H1 (cell line): ENCODE measurements around the gene KIF3B. TPM values are rescaled to one million over a fixed set of nuclear protein-coding genes. Genes with fewer than 3 reads are reported as not detected.

Experiments used
- CTCF ChIA-PET: fragments of 300-600 bp; sonication (Branson Sonifier 250); formaldehyde crosslinking; loops from one replicate; lab custom pipeline; 2021; ENCODE audit not compliant: partially characterized antibody; lab: Charles Lee
- POLR2A ChIA-PET: fragments of 300-600 bp; sonication (Branson Sonifier 250); formaldehyde crosslinking; loops from one replicate; lab custom pipeline; 2021; ENCODE audit warnings: inconsistent platforms; ENCODE audit not compliant: partially characterized antibody; lab: Charles Lee
- DNase-seq, 2 experiments: peaks; one replicate each; pipeline versions ENCODE4 v3.0.0 to v3.0.0-alpha.2; 2010 to 2022; ENCODE audit warnings: low spot score in 2 of 2, low read depth in 1 of 2, mixed read lengths in 1 of 2
- FAIRE-seq: peaks from 2 replicates; lab custom pipeline; 2011; peaks lifted over from hg19 to GRCh38; lab: Jason Lieb, UNC
- H2AFZ ChIP-seq: 2 replicates; pipeline ENCODE4 v1.8.1; 2012; ENCODE audit warnings: low read length, inconsistent platforms
- H2AK5ac ChIP-seq: 2 replicates; pipeline ENCODE4 v1.6.1; 2013; ENCODE audit warnings: low read depth, low read length
- H2BK120ac ChIP-seq: replicated peaks from 2 replicates; pipeline ENCODE3; 2013; ENCODE audit warnings: low read depth, low read length, inconsistent platforms
- H2BK12ac ChIP-seq: 2 replicates; pipeline ENCODE4 v1.6.1; 2013; ENCODE audit warnings: low read depth, low read length
- H2BK15ac ChIP-seq: 2 replicates; pipeline ENCODE4 v1.6.1; 2013; ENCODE audit warnings: low read length
- H2BK20ac ChIP-seq: 2 replicates; pipeline ENCODE4 v1.6.1; 2013; ENCODE audit warnings: low read length
- H2BK5ac ChIP-seq: 2 replicates; pipeline ENCODE4 v1.6.1; 2013; ENCODE audit warnings: low read depth, low read length
- H3K14ac ChIP-seq: 2 replicates; pipeline ENCODE4 v1.6.1; 2013; ENCODE audit warnings: inconsistent platforms; ENCODE audit not compliant: insufficient read length
- H3K18ac ChIP-seq: 2 replicates; pipeline ENCODE4 v1.6.1; 2013; ENCODE audit warnings: low read length; ENCODE audit errors: extremely low read depth
- H3K23ac ChIP-seq: 2 replicates; pipeline ENCODE4 v1.6.1; 2013; ENCODE audit warnings: inconsistent platforms; ENCODE audit not compliant: insufficient read length
- H3K23me2 ChIP-seq: 2 replicates; pipeline ENCODE4 v1.6.1; 2013; ENCODE audit warnings: low read depth, low read length
- H3K27ac ChIP-seq: 2 replicates; pipeline ENCODE4 v1.6.1; 2011; ENCODE audit warnings: low read depth, low read length, inconsistent platforms
- H3K27me3 ChIP-seq, 4 experiments: replicated peaks in 1 of 4; 1 replicate in 1 of 4; 2 replicates in 3 of 4; pipeline versions ENCODE4 v1.6.1 to v1.8.1; 2011 to 2013; ENCODE audit warnings: low read length in 3 of 4, mild to moderate bottlenecking in 3 of 4, inconsistent platforms in 2 of 4, mixed read lengths in 2 of 4, moderate library complexity in 1 of 4; ENCODE audit not compliant: control insufficient read depth in 3 of 4, insufficient read depth in 3 of 4; ENCODE audit errors: extremely low read depth in 1 of 4
- H3K36me3 ChIP-seq, 4 experiments: 2 replicates each; pipeline versions ENCODE4 v1.6.1 to v1.8.1; 2011 to 2013; ENCODE audit warnings: mild to moderate bottlenecking in 4 of 4, low read length in 3 of 4, moderate library complexity in 2 of 4, control low read depth in 1 of 4, inconsistent platforms in 1 of 4; ENCODE audit not compliant: insufficient read depth in 4 of 4, control insufficient read depth in 2 of 4
- H3K4ac ChIP-seq: replicated peaks from 2 replicates; pipeline ENCODE3; 2013; ENCODE audit warnings: low read length, low read depth, mixed read lengths, inconsistent platforms; ENCODE audit not compliant: insufficient read length
- H3K4me1 ChIP-seq, 4 experiments: replicated peaks in 1 of 4; 1 replicate in 1 of 4; 2 replicates in 3 of 4; pipeline versions ENCODE4 v1.6.1 to v1.8.1; 2011 to 2013; ENCODE audit warnings: low read length in 3 of 4, inconsistent platforms in 2 of 4, mixed read lengths in 1 of 4; ENCODE audit not compliant: insufficient read depth in 4 of 4, control insufficient read depth in 3 of 4
- H3K4me2 ChIP-seq, 2 experiments: 2 replicates each; pipeline versions ENCODE4 v1.6.1 to v1.8.1; 2011 to 2013; ENCODE audit warnings: low read depth in 2 of 2, low read length in 2 of 2, control low read depth in 1 of 2, inconsistent platforms in 1 of 2, mild to moderate bottlenecking in 1 of 2; ENCODE audit not compliant: insufficient read depth in 1 of 2
- H3K4me3 ChIP-seq, 4 experiments: fragments of 200-600, 300-600 bp in 1 of 4; sonication (generic), shearing (Covaris generic), sonication (Bioruptor Twin) in 1 of 4; 2 replicates each; pipeline versions ENCODE4 v1.5.1 to v1.8.1; 2011 to 2016; ENCODE audit warnings: low read length in 4 of 4, low read depth in 3 of 4, control low read depth in 2 of 4, inconsistent platforms in 2 of 4, mild to moderate bottlenecking in 2 of 4, mixed read lengths in 1 of 4, moderate library complexity in 1 of 4; ENCODE audit not compliant: insufficient read depth in 2 of 4; ENCODE audit errors: extremely low read depth in 1 of 4
- H3K56ac ChIP-seq: replicated peaks from 2 replicates; pipeline ENCODE3; 2013; ENCODE audit warnings: low read depth, mild to moderate bottlenecking, mixed read lengths, low read length, inconsistent platforms; ENCODE audit not compliant: insufficient read length
- H3K79me1 ChIP-seq: 2 replicates; pipeline ENCODE4 v1.6.1; 2013; ENCODE audit warnings: low read depth, low read length, control low read depth
- H3K79me2 ChIP-seq, 2 experiments: 2 replicates each; pipeline versions ENCODE4 v1.6.1 to v1.8.1; 2012 to 2013; ENCODE audit warnings: low read length in 2 of 2, mild to moderate bottlenecking in 2 of 2, inconsistent platforms in 1 of 2; ENCODE audit not compliant: insufficient read depth in 2 of 2, control insufficient read depth in 1 of 2
- H3K9ac ChIP-seq, 4 experiments: replicated peaks in 1 of 4; 1 replicate in 1 of 4; 2 replicates in 3 of 4; pipeline versions ENCODE4 v1.6.1 to v1.8.1; 2011 to 2013; ENCODE audit warnings: low read depth in 3 of 4, low read length in 3 of 4, control low read depth in 2 of 4, mild to moderate bottlenecking in 2 of 4, moderate library complexity in 2 of 4, inconsistent platforms in 1 of 4; ENCODE audit errors: extremely low read depth in 1 of 4
- H3K9me3 ChIP-seq, 2 experiments: 2 replicates each; pipeline versions ENCODE4 v1.6.1 to v1.8.1; 2012 to 2013; ENCODE audit warnings: mild to moderate bottlenecking in 2 of 2, moderate library complexity in 2 of 2, control low read depth in 1 of 2, inconsistent platforms in 1 of 2, low read depth in 1 of 2, low read length in 1 of 2, mixed read lengths in 1 of 2; ENCODE audit not compliant: insufficient read depth in 2 of 2
- H4K20me1 ChIP-seq, 2 experiments: replicated peaks in 1 of 2; 2 replicates each; pipeline versions ENCODE3 to v1.8.1; 2011 to 2013; ENCODE audit warnings: inconsistent platforms in 2 of 2, low read length in 2 of 2, mild to moderate bottlenecking in 1 of 2; ENCODE audit not compliant: insufficient read depth in 2 of 2, control insufficient read depth in 1 of 2
- H4K5ac ChIP-seq: 2 replicates; pipeline ENCODE4 v1.6.1; 2013; ENCODE audit warnings: low read length, low read depth, mixed read lengths, inconsistent platforms; ENCODE audit not compliant: insufficient read length
- H4K8ac ChIP-seq: 2 replicates; pipeline ENCODE4 v1.8.0; 2013; ENCODE audit warnings: mild to moderate bottlenecking, moderate library complexity, low read length, inconsistent platforms; ENCODE audit not compliant: insufficient read depth; ENCODE audit errors: extremely low read depth
- H4K91ac ChIP-seq: replicated peaks from 2 replicates; pipeline ENCODE3; 2013; ENCODE audit warnings: low read length, mixed read lengths, inconsistent platforms; ENCODE audit not compliant: insufficient read length
- EP300 ChIP-seq, 2 experiments: IDR thresholded peaks; 1 replicate in 1 of 2; 2 replicates in 1 of 2; pipeline ENCODE4 v1.6.1; 2011 to 2012; ENCODE audit warnings: low read depth in 2 of 2, low read length in 2 of 2, mild to moderate bottlenecking in 2 of 2, borderline replicate concordance in 1 of 2, inconsistent platforms in 1 of 2, moderate library complexity in 1 of 2
- FOSL1 ChIP-seq: IDR thresholded peaks from 2 replicates; pipeline ENCODE4 v1.6.1; 2011; ENCODE audit warnings: mild to moderate bottlenecking, low read depth, low read length, moderate library complexity; ENCODE audit not compliant: insufficient read depth
- KDM4A ChIP-seq: IDR thresholded peaks from one replicate; pipeline ENCODE4 v1.7.1; 2012; ENCODE audit warnings: low read depth, mild to moderate bottlenecking, moderate library complexity, low read length, inconsistent platforms; ENCODE audit not compliant: severe bottlenecking
- RFX5 ChIP-seq: IDR thresholded peaks from 2 replicates; pipeline ENCODE4 v1.6.1; 2011; ENCODE audit warnings: low read depth, low read length, improper control_type of control experiment, borderline replicate concordance
- RNF2 ChIP-seq: fragments of 200-900, 300-1000 bp; sonication (generic); IDR thresholded peaks from 2 replicates; pipeline ENCODE4 v1.7.1; 2016; ENCODE audit warnings: borderline replicate concordance, low read depth, mild to moderate bottlenecking, antibody characterized with exemption, low read length; ENCODE audit not compliant: poor library complexity, severe bottlenecking; ENCODE audit errors: missing control alignments
- SIN3A ChIP-seq, 2 experiments: IDR thresholded peaks in 1 of 2; conservative IDR thresholded peaks in 1 of 2; 2 replicates each; pipeline ENCODE4 v1.6.1; 2011 to 2012; ENCODE audit warnings: low read length in 2 of 2, improper control_type of control experiment in 1 of 2, low read depth in 1 of 2, mild to moderate bottlenecking in 1 of 2
- SIRT6 ChIP-seq: IDR thresholded peaks from one replicate; pipeline ENCODE4 v1.7.1; 2012; ENCODE audit warnings: low read length, inconsistent platforms
- SRF ChIP-seq: IDR thresholded peaks from 2 replicates; pipeline ENCODE4 v1.6.1; 2011; ENCODE audit warnings: mild to moderate bottlenecking, low read depth, low read length, moderate library complexity
- TCF12 ChIP-seq: IDR thresholded peaks from 2 replicates; pipeline ENCODE4 v1.6.1; 2011; ENCODE audit warnings: low read depth, mild to moderate bottlenecking, low read length
- WGBS, 2 experiments: shearing (Covaris generic) in 1 of 2; methylation state at CpG; one replicate each; pipeline versions ENCODE4 v1.1.6 to v1.1.7; 2013 to 2015; ENCODE audit warnings: low lambda C conversion rate in 2 of 2, mixed read lengths in 2 of 2, inconsistent platforms in 1 of 2, low coverage in 1 of 2, missing lambda C conversion rate in 1 of 2; ENCODE audit not compliant: insufficient replicate concordance in 2 of 2, insufficient coverage in 1 of 2, insufficient read length in 1 of 2; ENCODE audit errors: extremely low coverage in 1 of 2, missing lambda C conversion rate in 1 of 2; 5-methylcytosine and 5-hydroxymethylcytosine counted together
- polyA plus RNA-seq, 7 experiments: library from polyadenylated mRNA; depleted of rRNA in 3 of 7; stranded (reverse) in 5 of 7; unstranded in 2 of 7; fragments of >200 nt in 5 of 7; fragments of 200-250 nt in 2 of 7; gene quantifications; 1 replicate in 5 of 7; 2 replicates in 1 of 7; 4 replicates in 1 of 7; pipeline versions ENCODE4 v1.2.1 to v1.2.3, GENCODE V29; 2011 to 2013; ENCODE audit warnings: missing spikeins in 2 of 7, mixed read lengths in 2 of 7
- total RNA-seq: library from RNA; stranded (reverse); fragmentation: NEBNext Ultra II Directional; extraction: Animal tissue kit (Norgen Biotek cat#: 25700); gene quantifications from 2 replicates; pipeline ENCODE4 v1.2.1, GENCODE V29; 2021
- TF ChIP-seq, protein P1 (sequence below), 3 experiments: IDR thresholded peaks; 1 replicate in 2 of 3; 2 replicates in 1 of 3; pipeline versions ENCODE4 v1.5.1 to v1.6.1; 2011; ENCODE audit warnings: low read length in 3 of 3, mild to moderate bottlenecking in 3 of 3, inconsistent platforms in 2 of 3, low read depth in 1 of 3, moderate library complexity in 1 of 3; ENCODE audit not compliant: insufficient read depth in 1 of 3; ENCODE audit errors: control extremely low read depth in 1 of 3

KIF3B gene
- total and polyA plus RNA-seq, 2 of the 8 experiments (the other 6 are each of a cell fraction or from before 2014, with no cell fraction given), result 10.1 to 22.4 TPM

DNA sequence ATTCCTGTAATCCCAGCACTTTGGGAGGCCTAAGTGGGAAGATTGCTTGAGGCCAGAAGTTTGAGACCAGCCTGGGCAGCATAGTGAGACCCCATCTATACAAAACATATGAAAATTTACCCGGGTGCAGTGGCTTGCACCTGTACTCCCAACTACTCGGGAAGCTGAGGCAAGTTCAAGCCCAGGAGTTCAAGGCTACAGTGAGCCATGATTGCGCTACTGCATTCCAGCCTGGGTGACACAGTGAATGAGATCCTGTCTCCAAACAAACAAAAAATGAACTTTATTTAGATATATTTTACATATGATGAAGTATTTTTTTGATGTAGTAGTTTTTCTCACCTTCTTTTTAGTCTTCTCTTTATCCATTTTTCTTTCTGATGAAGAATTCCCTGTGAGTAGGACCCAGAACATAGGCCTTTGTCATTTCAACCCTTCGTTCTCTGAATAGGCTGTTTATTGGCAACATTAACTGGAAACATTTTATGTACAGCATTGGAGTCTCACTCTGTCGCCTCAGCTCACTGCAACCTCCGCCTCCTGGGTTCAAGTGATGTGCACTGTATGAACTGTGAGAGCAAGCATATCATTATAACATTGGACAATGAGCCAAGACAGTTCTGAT, 10.9 kb downstream of the KIF3B start:
- H2BK120ac ChIP-seq, result no peak overlapping the region
- CTCF ChIA-PET, result no interaction called here
- no peaks in the 10 kb centered on the region for H3K79me2 ChIP-seq
- TF ChIP-seq FOSL1, result no peak
- no peak for TF ChIP-seq SIN3A (conservative IDR thresholded peaks at IDR 0.05 in 1 of 2, IDR thresholded peaks at IDR 0.05 in 1 of 2; ENCODE audit: low read depth in 1 of 2, low read length in 2 of 2)
- TF ChIP-seq, protein P1, sequence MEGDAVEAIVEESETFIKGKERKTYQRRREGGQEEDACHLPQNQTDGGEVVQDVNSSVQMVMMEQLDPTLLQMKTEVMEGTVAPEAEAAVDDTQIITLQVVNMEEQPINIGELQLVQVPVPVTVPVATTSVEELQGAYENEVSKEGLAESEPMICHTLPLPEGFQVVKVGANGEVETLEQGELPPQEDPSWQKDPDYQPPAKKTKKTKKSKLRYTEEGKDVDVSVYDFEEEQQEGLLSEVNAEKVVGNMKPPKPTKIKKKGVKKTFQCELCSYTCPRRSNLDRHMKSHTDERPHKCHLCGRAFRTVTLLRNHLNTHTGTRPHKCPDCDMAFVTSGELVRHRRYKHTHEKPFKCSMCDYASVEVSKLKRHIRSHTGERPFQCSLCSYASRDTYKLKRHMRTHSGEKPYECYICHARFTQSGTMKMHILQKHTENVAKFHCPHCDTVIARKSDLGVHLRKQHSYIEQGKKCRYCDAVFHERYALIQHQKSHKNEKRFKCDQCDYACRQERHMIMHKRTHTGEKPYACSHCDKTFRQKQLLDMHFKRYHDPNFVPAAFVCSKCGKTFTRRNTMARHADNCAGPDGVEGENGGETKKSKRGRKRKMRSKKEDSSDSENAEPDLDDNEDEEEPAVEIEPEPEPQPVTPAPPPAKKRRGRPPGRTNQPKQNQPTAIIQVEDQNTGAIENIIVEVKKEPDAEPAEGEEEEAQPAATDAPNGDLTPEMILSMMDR (IDR thresholded peaks at IDR 0.05; ENCODE audit: control extremely low read depth in 1 of 3, insufficient read depth in 1 of 3, low read depth in 1 of 3, low read length in 3 of 3), result no peak
- no peak for TF ChIP-seq RNF2
- TF ChIP-seq RFX5, result no peak
- no peak for TF ChIP-seq KDM4A
- TF ChIP-seq SIRT6, result no peak
- TF ChIP-seq SRF, result no peak
- TF ChIP-seq EP300 (IDR thresholded peaks at IDR 0.05; ENCODE audit: borderline replicate concordance in 1 of 2, low read depth in 2 of 2, low read length in 2 of 2), result no peak
- no peak for TF ChIP-seq TCF12

More for the DNA sequence above, 10.9 kb downstream of the KIF3B start:
- no peak overlapping the region for H3K4me2 ChIP-seq
- H2BK5ac ChIP-seq, result no peak overlapping the region
- H3K36me3 ChIP-seq, result no peaks in the 10 kb centered on the region
- FAIRE-seq (no peak), DNase-seq (no peak)
- H3K23ac ChIP-seq, result no peak overlapping the region
- H2BK12ac ChIP-seq, result no peak overlapping the region
- no peak overlapping the region for H2BK20ac ChIP-seq
- no peak overlapping the region for H3K4ac ChIP-seq
- no peak overlapping the region for H3K9ac ChIP-seq
- H4K20me1 ChIP-seq, result peaks cover 0 to 7% of the 10 kb centered on the region in 2 experiments
- no peaks in the 10 kb centered on the region for H3K4me1 ChIP-seq
- H3K9me3 ChIP-seq, result no peaks in the 10 kb centered on the region
- no peaks in the 10 kb centered on the region; the same call in 1 of the 2 replicates for H3K79me1 ChIP-seq
- no peak overlapping the region for H3K4me3 ChIP-seq
- H4K5ac ChIP-seq, result no peak overlapping the region
- no peaks in the 10 kb centered on the region for H3K23me2 ChIP-seq
- no peak overlapping the region for H4K8ac ChIP-seq
- no peaks in the 10 kb centered on the region for H3K27me3 ChIP-seq
- no peak overlapping the region for H2AFZ ChIP-seq
- H3K56ac ChIP-seq, result no peak overlapping the region
- no peak overlapping the region for H3K18ac ChIP-seq
- POLR2A ChIA-PET, result no interaction called here
- H4K91ac ChIP-seq, result no peak overlapping the region
- H3K27ac ChIP-seq, result no peak overlapping the region
- H2AK5ac ChIP-seq, result no peak overlapping the region
- WGBS, 2 experiments, result 81% methylated on average over 6 of the region's 6 CpGs; no CpG with 5 or more reads in 1 of the 2 experiments
- H3K14ac ChIP-seq, result no peak overlapping the region
- no peak overlapping the region for H2BK15ac ChIP-seq
